OCI-LY1 (cell line): ENCODE measurements around the gene TCERG1L.

Experiments used
- H2AFZ ChIP-seq: fragments of 200-600 bp; sonication (generic), shearing (Covaris generic); 2 replicates; pipeline ENCODE4 v1.6.0; 2014; ENCODE audit warnings: antibody characterized with exemption, mild to moderate bottlenecking, low read length
- H3F3A ChIP-seq: fragments of 200-600 bp; sonication (generic), shearing (Covaris generic); 2 replicates; pipeline ENCODE4 v1.6.0; 2014; ENCODE audit warnings: mild to moderate bottlenecking, antibody characterized with exemption, low read length, moderate library complexity; ENCODE audit not compliant: insufficient read depth
- H3K27ac ChIP-seq: fragments of 200-600 bp; sonication (generic); 2 replicates; pipeline ENCODE4 v1.5.1; 2014; ENCODE audit warnings: low read length, mixed run types, mild to moderate bottlenecking, low read depth; ENCODE audit not compliant: poor library complexity, severe bottlenecking
- H3K27me3 ChIP-seq: fragments of 200-600 bp; sonication (generic); 2 replicates; pipeline ENCODE4 v1.6.0; 2014; ENCODE audit warnings: antibody characterized with exemption, mild to moderate bottlenecking, low read length, moderate library complexity; ENCODE audit not compliant: insufficient read depth
- H3K36me3 ChIP-seq: fragments of 200-600 bp; sonication (generic); 2 replicates; pipeline ENCODE4 v1.6.1; 2014; ENCODE audit warnings: mild to moderate bottlenecking, antibody characterized with exemption, low read length, moderate library complexity, mixed read lengths; ENCODE audit not compliant: insufficient read depth
- H3K4me1 ChIP-seq: fragments of 200-600 bp; sonication (generic); 2 replicates; pipeline ENCODE4 v1.5.1; 2014; ENCODE audit warnings: mild to moderate bottlenecking, low read length, moderate library complexity; ENCODE audit not compliant: insufficient read depth, severe bottlenecking
- H3K4me2 ChIP-seq: fragments of 200-600 bp; sonication (generic), shearing (Covaris generic); 2 replicates; pipeline ENCODE4 v1.6.1; 2014; ENCODE audit warnings: low read length
- H3K4me3 ChIP-seq: fragments of 200-600 bp; sonication (generic); 2 replicates; pipeline ENCODE4 v1.5.1; 2014; ENCODE audit warnings: low read length, low read depth, mild to moderate bottlenecking, mixed read lengths; ENCODE audit not compliant: poor library complexity, severe bottlenecking
- H3K79me2 ChIP-seq: fragments of 200-600 bp; shearing (Covaris generic); 2 replicates; pipeline ENCODE4 v1.6.1; 2016; ENCODE audit warnings: mixed run types, low read length, mixed read lengths; ENCODE audit not compliant: insufficient read depth
- H3K9ac ChIP-seq: fragments of 200-600 bp; sonication (generic), shearing (Covaris generic); 2 replicates; pipeline ENCODE4 v1.6.1; 2014; ENCODE audit warnings: mild to moderate bottlenecking, low read length, mixed read lengths
- H3K9me2 ChIP-seq: fragments of 200-600 bp; sonication (generic), shearing (Covaris generic); 2 replicates; pipeline ENCODE4 v1.6.1; 2014; ENCODE audit warnings: low read depth, mild to moderate bottlenecking, low read length, mixed read lengths
- H3K9me3 ChIP-seq: fragments of 200-600 bp; shearing (Covaris generic); 2 replicates; pipeline ENCODE4 v1.6.1; 2014; ENCODE audit warnings: low read length, mixed read lengths
- H4K20me1 ChIP-seq: fragments of 200-600 bp; sonication (generic), shearing (Covaris generic); 2 replicates; pipeline ENCODE4 v1.6.0; 2016; ENCODE audit warnings: mild to moderate bottlenecking, low read length; ENCODE audit not compliant: insufficient read depth
- EZH2 ChIP-seq: fragments of 200-600 bp; sonication (generic), shearing (Covaris generic); IDR thresholded peaks from 2 replicates; pipeline ENCODE4 v1.8.0; 2017; ENCODE audit warnings: borderline replicate concordance, mixed run types, mild to moderate bottlenecking, antibody characterized with exemption, low read length, moderate library complexity, mixed read lengths
- TF ChIP-seq, protein P1 (sequence below): fragments of 200-600 bp; sonication (generic), shearing (Covaris generic); IDR thresholded peaks from 2 replicates; pipeline ENCODE4 v1.5.1; 2017; ENCODE audit warnings: mild to moderate bottlenecking, antibody characterized with exemption, low read length, moderate library complexity, mixed read lengths

TCERG1L gene

DNA sequence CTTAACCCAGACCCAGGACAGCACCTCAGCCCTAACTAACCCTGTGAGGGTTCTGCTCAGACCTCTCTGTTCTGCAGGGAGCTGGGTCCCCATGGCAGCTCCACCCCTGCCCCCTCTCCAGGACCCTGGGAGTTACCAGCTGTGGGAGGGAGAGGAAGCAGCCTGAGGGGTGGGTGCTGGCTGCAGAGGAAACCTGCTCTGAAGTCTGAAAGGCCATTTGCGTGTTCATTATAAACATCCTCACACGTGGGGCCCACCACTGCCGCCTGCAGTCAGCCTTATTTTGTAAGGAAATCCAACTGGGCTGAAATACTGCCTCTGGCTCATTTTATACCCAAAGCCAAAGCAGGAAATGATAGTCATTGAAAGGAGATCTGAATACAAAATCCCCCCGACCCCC is 195.7 kb downstream of the TCERG1L start:
- no peak overlapping the region for H3K4me2 ChIP-seq
- H3K4me1 ChIP-seq, result no peaks in the 10 kb centered on the region
- TF ChIP-seq EZH2, result no peak
- TF ChIP-seq, protein P1, sequence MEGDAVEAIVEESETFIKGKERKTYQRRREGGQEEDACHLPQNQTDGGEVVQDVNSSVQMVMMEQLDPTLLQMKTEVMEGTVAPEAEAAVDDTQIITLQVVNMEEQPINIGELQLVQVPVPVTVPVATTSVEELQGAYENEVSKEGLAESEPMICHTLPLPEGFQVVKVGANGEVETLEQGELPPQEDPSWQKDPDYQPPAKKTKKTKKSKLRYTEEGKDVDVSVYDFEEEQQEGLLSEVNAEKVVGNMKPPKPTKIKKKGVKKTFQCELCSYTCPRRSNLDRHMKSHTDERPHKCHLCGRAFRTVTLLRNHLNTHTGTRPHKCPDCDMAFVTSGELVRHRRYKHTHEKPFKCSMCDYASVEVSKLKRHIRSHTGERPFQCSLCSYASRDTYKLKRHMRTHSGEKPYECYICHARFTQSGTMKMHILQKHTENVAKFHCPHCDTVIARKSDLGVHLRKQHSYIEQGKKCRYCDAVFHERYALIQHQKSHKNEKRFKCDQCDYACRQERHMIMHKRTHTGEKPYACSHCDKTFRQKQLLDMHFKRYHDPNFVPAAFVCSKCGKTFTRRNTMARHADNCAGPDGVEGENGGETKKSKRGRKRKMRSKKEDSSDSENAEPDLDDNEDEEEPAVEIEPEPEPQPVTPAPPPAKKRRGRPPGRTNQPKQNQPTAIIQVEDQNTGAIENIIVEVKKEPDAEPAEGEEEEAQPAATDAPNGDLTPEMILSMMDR, result no peak

GRCh38 chr10:131115321-131115720 is 196.2 kb downstream of the TCERG1L start:
- no peaks in the 10 kb centered on the region for H3K9me2 ChIP-seq
- no peak overlapping the region for H3K9ac ChIP-seq
- H3K4me2 ChIP-seq, result no peak overlapping the region
- H2AFZ ChIP-seq, result no peak overlapping the region
- H4K20me1 ChIP-seq, result no peaks in the 10 kb centered on the region
- no peaks in the 10 kb centered on the region for H3K27me3 ChIP-seq
- TF ChIP-seq, protein P1, result no peak
- TF ChIP-seq EZH2, result no peak
- H3K4me1 ChIP-seq, result no peaks in the 10 kb centered on the region
- H3K4me3 ChIP-seq, result no peak overlapping the region
- H3K27ac ChIP-seq, result no peak overlapping the region
- H3F3A ChIP-seq, result no peaks in the 10 kb centered on the region
- H3K9me3 ChIP-seq, result no peaks in the 10 kb centered on the region
- H3K36me3 ChIP-seq, result no peaks in the 10 kb centered on the region
- no peaks in the 10 kb centered on the region for H3K79me2 ChIP-seq

More for the DNA sequence above, 195.7 kb downstream of the TCERG1L start:
- no peaks in the 10 kb centered on the region for H3K9me3 ChIP-seq
- no peak overlapping the region for H3K4me3 ChIP-seq
- H4K20me1 ChIP-seq, result no peaks in the 10 kb centered on the region
- H3F3A ChIP-seq, result no peaks in the 10 kb centered on the region
- H3K27ac ChIP-seq, result no peak overlapping the region
- H3K27me3 ChIP-seq, result no peaks in the 10 kb centered on the region
- H2AFZ ChIP-seq, result no peak overlapping the region
- H3K9me2 ChIP-seq, result no peaks in the 10 kb centered on the region
- H3K79me2 ChIP-seq, result no peaks in the 10 kb centered on the region
- H3K9ac ChIP-seq, result no peak overlapping the region
- no peaks in the 10 kb centered on the region for H3K36me3 ChIP-seq

DNA sequence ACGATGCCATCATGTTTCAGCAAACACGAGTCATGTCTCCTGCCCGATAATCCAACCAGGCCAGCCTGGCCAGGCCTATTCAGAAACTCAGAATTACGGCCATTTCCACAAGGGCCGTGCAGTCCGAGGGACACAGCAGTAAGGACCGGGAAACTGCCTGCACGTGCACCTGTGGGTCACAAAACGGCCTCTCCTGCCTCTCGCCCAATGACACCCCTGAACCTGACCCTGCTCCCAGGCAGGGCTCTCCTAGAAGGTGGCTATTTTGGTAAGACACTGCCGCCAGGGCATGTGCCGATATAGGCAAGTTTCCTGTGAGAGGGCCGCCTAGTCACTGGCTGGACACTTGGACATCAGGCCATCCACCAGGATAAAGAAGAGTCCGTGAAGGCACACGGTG is 196.7 kb downstream of the TCERG1L start:
- Histone ChIP-seq H3K4me2 (no peak overlapping the region), H3F3A (no peaks in the 10 kb centered on the region), H3K27ac (no peak overlapping the region), H3K36me3 (no peaks in the 10 kb centered on the region), H3K9me2 (no peaks in the 10 kb centered on the region), H2AFZ (no peak overlapping the region), H4K20me1 (no peaks in the 10 kb centered on the region), H3K27me3 (no peaks in the 10 kb centered on the region), H3K4me1 (no peaks in the 10 kb centered on the region), H3K9me3 (no peaks in the 10 kb centered on the region), H3K9ac (no peak overlapping the region), H3K79me2 (no peaks in the 10 kb centered on the region), H3K4me3 (no peak overlapping the region)
- TF ChIP-seq, protein P1, result no peak
- no peak for TF ChIP-seq EZH2
